ENCODE results near the gene DNMT1.
A peak's percentile ranks its signal among the peaks of the same experiment; 100 is the strongest.
"Not testable (repeated sequence)": the region's sequence is repeated elsewhere in the genome, so short reads cannot be mapped to it uniquely, and the experiment has no call there.

The DNMT1 gene

GRCh38 chr19:10220695-10221094 is 25.9 kb upstream of the DNMT1 start:
- DNase-seq (ENCODE audit: low read depth) = no peak

DNA sequence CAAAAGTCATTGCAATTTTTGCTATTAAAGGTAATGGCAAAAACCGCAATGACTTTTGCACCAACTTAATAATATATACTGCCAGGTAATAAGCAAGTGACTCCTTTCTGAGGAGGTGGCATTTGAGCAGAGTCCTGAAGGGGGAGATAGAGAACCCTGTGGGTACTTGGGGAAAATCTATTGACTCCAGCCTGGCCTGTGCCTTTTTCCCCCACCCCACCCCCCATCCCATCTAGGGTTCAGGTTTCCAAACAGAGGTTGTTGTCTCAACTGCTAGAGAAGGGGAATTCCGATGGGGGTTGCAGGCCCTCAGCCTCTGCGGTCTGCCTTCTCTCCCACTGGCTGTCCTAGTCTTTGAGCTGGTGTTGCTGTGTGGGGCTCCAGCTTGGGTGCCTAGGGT is 24.9 kb upstream of the DNMT1 start:
- DNase-seq (ENCODE audit: low read depth) = no peak

DNA sequence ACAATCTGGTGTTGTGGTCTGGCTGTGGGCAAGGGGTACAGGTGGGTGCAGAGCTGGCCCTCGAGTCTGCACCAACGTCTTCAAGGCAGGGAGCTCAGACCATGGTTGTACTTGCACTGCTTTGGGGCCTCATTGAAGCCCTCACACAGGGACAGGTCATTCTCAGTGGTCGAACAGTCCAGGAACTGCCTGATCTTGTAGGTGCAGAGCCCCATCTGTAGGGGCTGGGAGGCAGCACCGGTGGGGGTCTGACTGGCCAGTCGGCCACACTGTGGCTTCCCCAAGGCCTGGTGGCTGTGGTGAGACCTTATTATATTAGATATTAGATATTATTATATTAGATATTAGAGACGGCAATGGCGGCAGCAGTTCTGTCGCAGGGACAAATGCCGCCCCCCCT is 22.3 kb upstream of the DNMT1 start:
- DNase-seq (ENCODE audit: low read depth) = no peak

- DNase-seq (ENCODE audit: low read depth) = no peak
These were observed 20.0 kb upstream of the DNMT1 start for GRCh38 chr19:10214784-10215183.

DNA sequence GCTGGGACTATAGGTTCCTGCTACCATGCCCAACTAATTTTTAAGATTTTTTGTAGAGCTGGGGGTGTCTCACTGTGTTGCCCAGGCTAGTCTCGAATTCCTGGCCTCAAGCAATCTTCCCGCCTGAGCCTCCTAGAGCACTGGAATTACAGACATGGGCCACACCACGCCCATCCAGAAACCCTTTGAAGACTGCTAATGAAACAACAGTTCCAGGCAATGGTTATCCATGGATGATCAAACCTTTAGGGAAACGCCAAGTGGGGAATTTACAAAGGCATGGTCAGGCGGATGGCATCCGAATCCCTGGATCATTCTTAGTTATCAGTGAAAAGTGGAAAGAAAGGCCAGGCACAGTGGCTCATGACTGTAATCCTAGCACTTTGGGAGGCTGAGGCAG is 16.9 kb upstream of the DNMT1 start:
- DNase-seq (ENCODE audit: low read depth) = no peak

GRCh38 chr19:10211061-10211460 is 16.3 kb upstream of the DNMT1 start:
- DNase-seq (ENCODE audit: low read depth) = no peak

GRCh38 chr19:10209315-10209714 is 14.6 kb upstream of the DNMT1 start:
- no peak for DNase-seq (ENCODE audit: low read depth)

- no peak for DNase-seq (ENCODE audit: low read depth)
These were observed 12.3 kb upstream of the DNMT1 start for GRCh38 chr19:10207026-10207425.

- DNase-seq (ENCODE audit: low read depth) = no peak
These were observed 11.6 kb upstream of the DNMT1 start for GRCh38 chr19:10206226-10206885.

DNA sequence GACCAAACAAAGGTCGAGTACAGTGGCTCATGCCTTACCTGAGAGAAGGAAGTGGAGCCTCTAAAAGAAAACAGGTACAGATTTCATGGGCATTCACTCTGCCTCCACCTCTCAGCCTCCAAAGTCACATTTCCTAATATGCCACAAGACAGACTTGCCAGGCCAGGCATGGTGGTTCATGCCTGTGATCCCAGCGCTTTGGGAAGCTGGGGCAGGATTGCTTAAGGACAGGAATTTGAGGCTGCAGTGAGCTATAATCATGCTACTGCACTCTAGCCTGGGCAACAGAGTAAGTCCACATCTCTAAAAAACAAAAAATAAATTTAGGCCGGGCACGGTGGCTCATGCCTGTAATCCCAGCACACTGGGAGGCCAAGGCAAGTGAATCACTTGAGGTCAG is 10.9 kb upstream of the DNMT1 start:
- no peak for DNase-seq (ENCODE audit: low read depth)

- no peak for DNase-seq (ENCODE audit: low read depth)
These were observed 8.9 kb upstream of the DNMT1 start for GRCh38 chr19:10203686-10204085.

DNA sequence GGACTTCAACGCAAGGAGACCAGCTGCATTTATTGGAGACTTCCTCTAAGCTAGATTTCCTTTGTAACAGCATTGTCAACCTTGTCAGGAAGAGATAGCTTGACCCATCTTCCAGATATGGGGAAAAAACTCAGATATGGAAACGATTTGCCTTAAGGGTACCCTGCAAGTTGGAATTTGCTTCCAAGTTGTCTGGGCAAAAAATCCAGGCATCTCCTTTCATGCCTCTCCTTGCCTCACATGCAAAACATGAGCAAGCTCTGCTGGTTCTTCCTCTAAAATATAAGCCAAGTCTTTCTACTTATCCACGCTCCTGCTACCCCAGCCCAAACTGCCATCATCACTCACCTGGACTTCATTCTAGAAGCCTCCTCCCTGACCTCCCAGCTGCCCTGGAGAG is 6.4 kb upstream of the DNMT1 start:
- DNase-seq (ENCODE audit: low read depth) = no peak

GRCh38 chr19:10200101-10200500 is 5.3 kb upstream of the DNMT1 start:
- not testable (repeated sequence) for DNase-seq (ENCODE audit: low read depth)

DNA sequence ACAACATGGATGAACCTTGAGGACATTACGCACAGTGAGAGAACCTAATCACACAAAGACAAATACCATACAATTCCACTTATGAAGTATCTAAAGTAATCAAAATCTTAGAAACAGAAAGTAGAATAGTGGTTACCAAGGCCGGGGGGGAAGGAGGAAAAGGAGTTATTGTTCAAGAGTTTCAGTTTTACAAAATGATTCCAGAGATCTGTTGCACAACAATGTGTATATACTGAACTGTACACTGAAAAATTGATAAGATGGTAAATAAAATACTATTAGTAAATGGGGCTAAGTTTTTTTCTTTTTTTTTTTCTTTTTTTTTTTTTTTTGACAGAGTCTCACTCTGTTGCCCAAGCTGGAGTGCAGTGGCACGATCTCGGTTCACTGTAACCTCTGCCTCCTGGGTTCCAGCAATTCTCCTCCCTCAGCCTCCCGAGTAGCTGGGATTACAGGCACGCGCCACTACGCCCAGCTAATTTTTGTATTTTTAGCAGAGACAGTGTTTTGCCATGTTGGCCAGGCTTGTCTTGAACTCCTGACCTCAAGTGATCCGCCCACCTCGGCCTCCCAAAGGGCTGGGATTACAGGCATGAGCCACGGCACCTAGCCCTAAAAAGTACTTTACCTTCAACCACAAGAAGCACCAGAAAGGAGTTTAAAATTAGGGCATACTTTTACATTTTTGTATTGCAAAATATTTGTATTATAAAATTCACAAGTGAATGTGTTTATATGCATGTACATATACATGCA is 4.3 kb upstream of the DNMT1 start:
- DNase-seq (ENCODE audit: low read depth) = not testable (repeated sequence)

DNA sequence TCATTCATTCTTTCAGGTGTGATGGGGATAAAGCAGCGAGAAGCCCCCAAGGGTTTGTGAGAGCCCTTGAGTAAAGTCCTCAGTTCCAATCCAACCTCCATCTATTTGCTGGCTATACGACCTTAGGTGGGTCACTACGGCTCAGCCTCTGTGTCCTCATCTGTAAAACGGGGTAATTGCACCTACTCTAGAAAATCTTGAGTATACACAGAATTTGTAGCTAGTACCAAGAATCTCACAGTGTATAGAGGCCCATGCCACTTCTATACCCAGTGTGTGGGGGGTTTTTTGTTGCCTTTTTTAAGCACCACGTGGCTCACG is 406 bp upstream of the DNMT1 start:
- no peak for DNase-seq (ENCODE audit: low read depth)

DNA sequence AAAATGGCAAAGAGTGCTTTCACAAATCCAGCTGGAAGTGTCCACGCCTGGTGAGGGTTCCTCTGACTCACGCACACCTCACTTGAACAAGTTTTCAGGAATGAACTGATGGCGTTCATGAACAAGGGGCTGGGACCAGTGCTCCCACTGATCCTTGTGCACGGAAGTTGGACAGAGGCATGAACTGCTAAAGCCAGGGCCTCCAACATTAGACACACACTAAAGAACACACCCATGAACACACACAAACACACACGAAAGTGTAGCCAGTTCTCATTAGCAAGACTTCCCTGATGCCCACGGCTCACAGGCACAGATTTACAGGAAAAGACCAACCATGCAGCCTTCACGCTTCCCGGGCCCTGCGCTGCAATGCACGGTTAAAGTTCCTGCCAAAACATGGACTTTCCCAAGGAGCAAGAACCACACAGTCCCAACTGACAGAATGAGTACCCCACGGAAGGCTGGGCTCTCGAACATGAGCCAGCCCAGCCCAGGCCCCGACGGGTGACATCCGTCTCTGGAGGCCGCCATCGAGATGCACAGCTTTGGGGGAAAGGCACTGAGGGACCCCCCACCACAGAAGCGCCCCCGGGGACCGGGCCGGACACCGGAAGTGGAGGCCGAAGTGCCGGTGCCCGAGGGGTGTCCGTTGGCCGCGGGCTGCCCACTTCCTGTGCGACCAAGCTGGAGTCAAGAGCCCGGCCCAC is 808 bp downstream of the DNMT1 start:
- peak; percentile 8 for DNase-seq (ENCODE audit: low read depth)

DNA sequence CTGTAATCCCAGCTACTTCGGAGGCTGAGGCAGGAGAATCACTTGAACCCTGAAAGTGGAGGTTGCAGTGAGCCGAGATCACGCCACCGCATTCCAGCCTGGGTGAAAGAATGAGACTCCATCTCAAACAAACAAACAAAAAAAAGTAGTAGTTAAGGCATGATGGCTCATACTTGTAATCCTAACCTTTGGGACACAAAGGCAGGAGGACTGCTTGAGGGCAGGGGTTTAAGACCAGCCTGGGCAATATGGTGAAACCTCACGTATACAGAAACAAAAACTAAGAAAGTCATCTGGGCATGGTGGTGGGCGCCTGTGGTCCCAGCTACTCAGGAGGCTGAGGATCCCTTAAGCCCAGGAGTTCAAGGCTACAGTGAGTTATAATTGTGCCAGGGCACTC is 1.8 kb downstream of the DNMT1 start:
- no peak for DNase-seq (ENCODE audit: low read depth)

DNA sequence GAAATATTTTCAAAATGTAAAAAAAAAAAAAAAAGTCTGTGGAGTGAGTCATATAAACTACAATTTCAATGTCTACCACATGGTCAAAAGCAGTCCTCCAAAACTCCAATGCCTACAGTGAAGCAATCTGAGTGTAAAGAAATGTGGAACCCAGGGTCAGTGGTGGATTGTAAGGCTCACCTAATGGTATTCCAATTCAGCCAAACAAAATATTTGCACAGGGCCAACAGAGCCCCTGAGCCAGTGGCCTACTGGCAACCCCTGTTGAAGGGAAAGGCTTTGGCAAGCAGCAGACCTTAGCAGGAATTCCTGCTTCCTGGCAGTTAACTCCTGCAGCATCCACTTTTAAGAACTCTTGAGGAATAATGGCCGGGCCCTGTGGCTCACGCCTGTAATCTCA is 3.4 kb downstream of the DNMT1 start:
- DNase-seq (ENCODE audit: low read depth) = no peak

- DNase-seq (ENCODE audit: low read depth) = no peak
These were observed 4.7 kb downstream of the DNMT1 start for GRCh38 chr19:10190026-10190425.

- DNase-seq (ENCODE audit: low read depth) = no peak
These were observed 5.1 kb downstream of the DNMT1 start for GRCh38 chr19:10189616-10190015.

GRCh38 chr19:10187315-10187714 is 7.4 kb downstream of the DNMT1 start:
- DNase-seq (ENCODE audit: low read depth) = no peak

DNA sequence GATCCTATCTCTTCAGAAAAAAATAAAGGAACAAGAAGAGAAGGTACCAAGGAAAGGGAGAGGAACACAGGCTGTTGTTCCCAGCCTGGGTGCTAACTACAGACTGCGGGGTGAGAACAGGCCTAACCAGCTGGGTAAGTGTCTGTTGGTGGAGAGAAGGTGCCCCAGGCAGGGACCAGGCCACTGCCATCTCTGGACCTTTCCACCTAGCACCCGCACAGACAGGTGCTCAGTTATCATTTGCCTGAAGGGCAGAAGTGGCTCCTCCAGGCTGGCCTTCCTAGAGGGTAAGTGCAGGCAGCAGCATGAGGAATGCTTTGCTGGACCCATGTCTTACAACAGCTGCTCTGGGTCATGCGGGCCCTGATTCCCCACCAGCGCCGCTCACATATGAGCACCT is 10.1 kb downstream of the DNMT1 start:
- no peak for DNase-seq (ENCODE audit: low read depth)

- no peak for DNase-seq (ENCODE audit: low read depth)
These were observed 10.8 kb downstream of the DNMT1 start for GRCh38 chr19:10183926-10184325.
